Stimulated activated CD8-positive, alpha-beta memory T cell treated with anti-CD3 and anti-CD28 coated beads, Interleukin-4, amount 100 ng/mL, for 24 hours (primary cell): ENCODE results near the gene NDUFA8.
"Not testable (repeated sequence)": the region's sequence is repeated elsewhere in the genome, so short reads cannot be mapped to it uniquely, and the experiment has no call there.

Experiments used
- DNase-seq: peaks from one replicate; pipeline ENCODE4 v3.0.0-alpha.2; 2020; ENCODE audit warnings: low read depth

The NDUFA8 gene

DNA sequence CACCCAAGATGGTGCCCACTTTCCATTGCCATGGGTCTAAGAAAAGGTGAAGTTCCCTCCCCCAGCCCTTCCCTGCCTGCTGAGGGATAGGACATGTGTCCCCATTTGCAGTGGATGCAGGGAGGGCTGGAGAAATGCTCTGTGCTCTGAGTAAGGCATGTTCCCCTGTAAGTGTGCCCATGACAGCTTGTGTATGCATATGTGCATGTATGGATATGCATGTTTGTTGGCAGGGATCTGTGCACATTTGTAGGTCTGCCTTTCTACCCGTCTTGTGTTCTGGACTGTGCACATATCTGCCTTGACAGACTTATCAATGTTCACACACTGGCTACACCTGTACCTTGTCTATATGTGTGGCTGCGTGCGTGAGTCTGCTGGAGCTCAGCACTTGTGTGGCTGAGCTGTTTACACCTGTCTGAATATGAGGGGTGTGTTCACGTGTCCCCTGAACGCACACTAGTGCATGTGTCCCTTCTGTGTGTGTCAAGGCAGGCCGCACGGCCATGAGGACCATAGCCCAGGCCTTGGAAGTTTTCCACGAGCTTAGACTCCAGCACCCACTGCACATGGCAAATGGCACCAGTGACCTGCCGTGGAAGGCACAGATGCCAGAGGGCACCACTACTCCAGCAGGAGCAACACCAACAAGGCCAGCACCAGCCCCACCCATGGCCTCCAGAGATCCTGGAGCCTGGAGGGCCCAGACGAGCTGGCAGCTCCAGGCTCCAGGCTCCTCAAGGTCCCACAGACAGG, 39.1 kb downstream of the NDUFA8 start:
- no peak for DNase-seq

DNA sequence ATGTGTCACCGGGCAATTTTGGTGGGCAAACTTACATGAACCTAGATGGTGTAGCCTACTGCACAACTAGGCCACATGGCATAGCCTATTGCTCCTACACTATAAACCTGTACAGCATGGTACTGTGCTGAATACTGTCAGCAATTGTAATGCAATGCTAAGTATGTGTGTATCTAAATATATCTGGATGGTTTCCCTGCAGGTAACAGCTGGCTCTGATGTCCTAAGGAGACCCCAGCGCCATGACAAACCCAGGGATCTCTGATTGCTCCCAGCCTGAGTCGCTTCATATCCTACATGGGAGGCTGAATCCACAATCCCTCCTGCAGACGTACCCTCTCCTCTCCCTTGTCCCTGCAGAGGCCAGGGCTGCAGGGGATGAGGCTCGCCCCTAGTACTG, 39.9 kb downstream of the NDUFA8 start:
- DNase-seq: no peak

DNA sequence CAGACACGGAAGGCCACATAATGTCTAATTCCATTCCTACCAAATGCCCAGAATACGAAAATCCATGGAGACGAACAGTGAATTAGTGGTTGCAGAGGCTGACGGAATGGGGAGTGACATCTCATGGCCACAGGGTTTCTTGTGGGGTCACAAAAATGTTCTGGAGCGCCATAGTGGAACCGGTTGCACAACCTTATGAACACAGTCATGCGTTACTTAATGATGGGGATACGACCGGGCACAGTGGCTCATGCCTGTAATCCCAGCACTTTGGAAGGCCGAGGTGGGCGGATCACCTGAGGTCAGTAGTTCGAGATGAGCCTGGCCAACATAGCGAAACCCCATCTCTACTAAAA, 40.4 kb downstream of the NDUFA8 start:
- DNase-seq: no peak

DNA sequence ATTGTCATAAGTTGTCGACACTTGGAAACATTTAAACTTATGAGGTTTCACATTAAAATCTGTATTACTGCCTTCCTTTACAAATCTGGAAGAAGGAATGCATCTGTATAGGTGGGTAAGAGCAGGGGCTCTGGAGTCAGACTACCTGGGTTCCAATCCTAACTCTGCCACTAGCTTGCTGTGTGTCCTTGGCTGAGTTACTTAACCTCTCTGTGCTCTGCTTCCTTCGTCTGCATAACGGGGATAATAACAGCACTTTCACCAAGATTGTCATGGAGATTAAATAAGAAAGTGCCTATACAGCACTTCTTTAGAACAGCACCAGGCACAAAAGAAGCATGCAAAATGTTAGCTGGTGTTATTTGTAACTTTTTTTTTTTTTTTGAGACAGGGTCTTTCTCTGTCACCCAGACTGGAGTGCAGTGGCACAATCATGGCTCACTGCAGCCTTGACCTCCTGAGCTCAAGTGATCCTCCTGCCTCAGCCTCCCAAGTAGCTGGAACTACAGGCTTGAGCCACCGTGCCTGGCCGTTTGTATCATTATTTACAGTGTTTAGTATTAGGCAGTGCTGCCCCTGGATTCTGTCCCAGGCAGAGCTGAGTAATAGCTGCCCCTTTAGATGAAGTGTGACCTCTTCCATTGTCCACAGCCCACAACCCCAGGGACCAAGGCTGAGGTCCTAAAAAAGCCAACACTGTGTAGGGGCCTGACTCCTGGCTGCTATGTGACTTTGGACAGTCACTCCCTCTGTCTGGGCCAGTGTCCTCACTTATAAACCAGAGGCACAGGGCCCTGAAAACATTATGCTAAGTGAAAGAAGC, 41.0 kb downstream of the NDUFA8 start:
- no peak for DNase-seq

DNA sequence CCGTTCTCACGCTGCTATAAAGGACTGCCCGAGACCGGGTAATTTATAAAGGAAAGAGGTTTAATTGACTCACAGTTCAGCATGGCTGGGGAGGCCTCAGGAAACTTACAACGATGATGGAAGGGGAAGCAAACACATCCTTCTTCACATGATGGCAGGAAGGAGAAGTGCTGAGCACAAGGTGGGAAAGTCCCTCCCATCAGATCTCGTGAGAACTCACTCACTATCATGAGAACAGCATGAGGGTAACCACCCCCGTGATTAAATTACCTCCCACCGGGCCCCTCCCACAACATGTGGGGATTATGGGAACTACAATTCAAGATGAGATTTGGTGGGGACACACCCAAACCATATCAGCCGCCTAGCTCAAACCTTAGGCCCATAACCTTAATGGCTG, 42.3 kb downstream of the NDUFA8 start:
- not testable (repeated sequence) for DNase-seq

DNA sequence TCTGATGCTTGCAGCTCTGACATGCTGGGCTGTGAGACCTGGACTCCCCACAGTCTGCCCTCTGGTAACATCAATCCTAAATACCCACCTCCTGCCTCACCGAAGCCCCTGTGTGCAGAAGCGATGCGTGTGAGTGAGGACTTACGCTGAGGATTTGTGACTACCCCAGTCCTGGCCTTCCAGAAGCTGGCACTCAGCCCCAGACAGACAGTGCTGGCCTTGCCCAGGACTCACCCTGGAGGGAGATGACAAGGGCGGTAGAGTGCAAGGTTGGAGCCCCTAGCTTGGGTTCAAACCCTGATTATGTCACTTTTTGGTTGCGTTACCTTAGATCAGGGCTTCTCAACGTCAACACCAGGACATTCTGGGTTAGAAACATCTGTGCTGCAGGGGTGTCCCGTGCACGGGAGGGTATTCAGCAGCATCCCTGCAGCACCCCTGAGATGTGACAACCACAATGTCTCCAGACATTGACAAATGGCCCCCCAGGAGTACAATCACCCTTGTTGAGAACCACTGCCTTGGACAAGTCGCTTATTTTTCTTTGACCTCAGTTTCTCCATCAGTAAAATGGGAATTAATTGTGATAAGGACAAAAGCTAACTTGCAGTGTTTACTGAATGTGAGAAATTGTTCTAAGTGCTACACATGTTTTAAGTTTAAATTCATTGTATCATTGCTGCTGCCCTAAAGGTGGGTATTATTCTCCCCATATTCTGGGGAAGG, 43.0 kb downstream of the NDUFA8 start:
- no peak for DNase-seq

DNA sequence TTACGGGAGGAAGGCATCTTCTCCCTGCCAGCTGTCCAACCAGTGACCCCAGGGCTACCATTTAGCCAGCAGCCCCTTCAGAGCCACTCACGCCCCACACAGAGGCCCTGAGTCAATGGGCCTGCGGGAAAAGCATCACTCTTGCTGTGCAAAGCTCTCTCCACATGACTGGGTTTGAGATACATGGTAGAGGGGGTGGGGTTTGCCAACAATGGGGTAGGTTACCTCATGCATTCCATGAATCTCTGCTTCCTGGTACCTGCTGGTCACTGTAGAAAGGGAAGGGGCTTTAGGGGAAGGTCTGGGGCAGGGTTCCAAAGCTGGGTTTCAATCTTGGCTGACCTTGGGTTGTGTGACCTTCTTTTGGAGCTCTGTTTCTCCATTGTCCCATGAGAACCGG, 43.5 kb downstream of the NDUFA8 start:
- no peak for DNase-seq

DNA sequence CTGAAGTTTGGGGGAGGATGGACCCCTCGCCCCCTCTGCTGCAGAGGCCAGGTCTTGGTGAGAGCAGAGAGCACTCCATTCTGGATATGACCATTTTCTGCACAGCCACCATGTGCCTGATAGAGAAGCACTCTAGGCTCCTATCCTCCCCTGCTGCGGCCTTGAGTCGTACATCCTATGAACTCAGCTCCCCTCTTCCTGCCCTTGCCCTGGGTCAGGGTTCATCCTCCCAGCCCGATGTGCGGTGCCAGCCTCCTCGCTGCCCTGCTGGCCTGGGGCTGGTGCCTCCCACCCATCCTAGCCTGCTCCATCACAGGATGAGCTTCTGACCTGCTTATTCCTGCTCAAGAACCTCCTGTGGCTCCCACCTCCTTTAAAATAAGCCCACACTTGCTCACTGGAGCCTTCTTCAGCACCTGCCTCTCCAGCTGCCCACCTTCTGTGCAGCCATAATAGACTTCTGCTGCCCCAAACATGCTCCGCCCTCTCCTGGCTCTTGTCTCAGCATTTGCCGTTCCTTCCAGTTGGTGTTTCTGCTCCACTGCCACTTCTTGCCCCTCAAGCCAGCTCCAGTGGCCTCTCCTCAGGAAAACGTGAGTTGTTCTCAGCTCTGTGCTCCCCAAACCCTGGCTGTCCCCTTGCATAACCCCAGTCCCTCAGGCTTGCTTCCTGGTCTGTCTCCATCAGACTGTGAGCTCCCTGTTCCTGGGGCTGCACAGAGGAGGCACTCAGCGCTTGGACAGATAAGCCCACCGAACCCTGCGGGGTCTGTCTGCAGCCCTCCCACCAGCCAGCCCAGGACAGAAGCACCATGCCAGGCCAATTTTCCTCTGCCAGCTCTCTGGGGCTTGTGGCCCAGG, 44.2 kb downstream of the NDUFA8 start:
- no peak for DNase-seq

DNA sequence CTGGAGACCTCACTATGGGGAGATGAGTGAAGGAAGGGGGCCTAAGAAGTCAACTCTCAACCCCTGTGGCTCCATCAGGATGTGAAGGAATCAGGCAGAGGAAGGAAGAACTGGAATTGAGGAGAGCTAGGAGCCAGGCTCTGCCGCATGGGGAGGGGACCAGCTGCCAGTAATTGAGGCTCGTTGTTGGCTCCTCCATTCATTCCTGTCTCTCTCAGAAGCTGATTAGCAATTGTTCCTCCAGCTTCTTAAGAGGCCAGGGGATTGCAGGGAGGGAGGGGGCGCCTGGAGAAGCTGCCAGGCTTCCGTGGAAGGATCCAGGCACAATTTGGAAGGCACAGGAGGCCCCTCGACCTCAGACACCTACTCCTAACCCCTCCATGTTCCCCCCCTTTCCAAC, 46.0 kb downstream of the NDUFA8 start:
- no peak for DNase-seq

DNA sequence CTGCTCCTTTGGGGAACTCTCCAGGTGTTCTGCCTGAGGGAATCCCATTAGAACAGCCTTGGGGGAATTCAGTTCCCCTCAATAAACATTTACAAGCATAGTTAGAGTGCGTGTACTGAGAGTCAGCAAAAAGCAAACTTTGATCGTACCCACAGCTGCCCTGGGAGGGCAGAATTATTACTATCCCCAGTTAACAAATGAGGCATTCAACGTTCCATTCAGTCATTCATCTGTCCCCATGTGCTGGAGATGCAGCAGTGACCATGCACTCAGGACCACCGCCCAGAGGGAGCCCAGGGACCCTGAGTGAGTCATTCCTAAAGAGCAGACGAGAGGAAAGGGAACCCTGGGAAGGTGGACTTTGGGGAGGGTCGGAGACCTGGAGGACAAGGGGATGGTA, 47.3 kb downstream of the NDUFA8 start:
- DNase-seq: no peak

DNA sequence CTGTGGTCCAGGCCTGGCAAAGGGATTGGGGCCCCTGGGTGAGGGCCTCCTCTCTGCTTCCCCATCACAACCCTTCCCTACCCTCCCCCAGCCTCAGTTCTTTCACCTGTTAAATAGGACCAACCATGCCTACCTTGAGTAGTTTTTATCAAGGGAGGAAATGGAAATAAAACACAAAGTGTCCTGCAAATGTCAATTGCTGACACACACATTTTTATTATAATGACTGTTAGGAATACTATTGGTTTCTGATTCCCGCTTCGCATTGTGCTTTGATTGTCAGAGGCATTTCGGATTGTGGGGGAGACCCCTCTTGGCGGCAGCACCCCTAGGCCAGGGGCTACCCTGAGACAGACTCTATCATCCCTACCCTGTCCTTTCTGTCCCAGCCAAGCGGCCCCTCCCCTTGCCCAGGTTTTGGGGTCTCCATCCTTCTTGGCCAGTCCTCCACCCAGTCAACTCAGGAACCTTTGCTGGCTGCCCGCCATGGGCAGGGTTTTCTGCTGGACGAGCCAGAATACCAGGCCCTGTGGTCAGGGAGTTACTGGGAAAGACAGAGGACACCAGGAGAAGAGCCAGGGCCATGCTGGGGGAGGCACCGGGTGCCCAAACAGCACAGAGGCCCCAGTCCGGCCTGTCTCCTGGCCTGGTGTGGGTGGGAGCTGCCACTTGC, 48.0 kb downstream of the NDUFA8 start:
- no peak for DNase-seq

DNA sequence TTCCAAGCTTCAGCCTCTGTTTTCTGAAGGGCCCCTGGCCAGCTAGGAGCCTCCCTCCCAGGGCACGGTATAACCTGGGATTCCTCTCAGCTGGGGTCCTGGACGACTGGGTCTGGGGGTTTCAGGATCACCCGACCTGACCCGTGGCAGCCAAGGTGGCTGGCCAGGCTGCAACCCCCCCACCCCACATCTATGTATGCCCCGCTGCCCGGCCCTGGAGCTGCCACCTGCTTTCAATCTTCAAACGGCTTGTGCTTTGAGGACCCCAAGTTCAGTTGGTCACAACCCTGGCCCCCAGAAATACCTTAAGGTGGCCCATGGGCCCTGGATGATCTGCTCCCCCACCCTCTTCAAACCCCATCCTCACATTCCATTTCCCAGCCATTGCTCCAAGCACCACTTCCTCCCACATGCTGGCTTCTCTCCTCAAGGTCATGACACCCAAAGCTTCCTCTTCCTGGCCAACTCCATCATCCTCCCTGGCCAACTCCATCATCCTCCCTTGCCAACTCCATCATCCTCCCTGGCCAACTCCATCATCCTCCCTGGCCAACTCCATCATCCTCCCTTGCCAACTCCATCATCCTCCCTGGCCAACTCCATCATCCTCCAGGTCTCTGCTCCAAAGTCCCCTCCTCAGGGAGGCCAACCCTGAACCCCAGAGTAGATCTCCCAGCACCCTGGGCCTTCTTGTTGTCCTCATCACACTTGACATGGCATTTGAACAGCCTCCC, 49.3 kb downstream of the NDUFA8 start:
- no peak for DNase-seq

DNA sequence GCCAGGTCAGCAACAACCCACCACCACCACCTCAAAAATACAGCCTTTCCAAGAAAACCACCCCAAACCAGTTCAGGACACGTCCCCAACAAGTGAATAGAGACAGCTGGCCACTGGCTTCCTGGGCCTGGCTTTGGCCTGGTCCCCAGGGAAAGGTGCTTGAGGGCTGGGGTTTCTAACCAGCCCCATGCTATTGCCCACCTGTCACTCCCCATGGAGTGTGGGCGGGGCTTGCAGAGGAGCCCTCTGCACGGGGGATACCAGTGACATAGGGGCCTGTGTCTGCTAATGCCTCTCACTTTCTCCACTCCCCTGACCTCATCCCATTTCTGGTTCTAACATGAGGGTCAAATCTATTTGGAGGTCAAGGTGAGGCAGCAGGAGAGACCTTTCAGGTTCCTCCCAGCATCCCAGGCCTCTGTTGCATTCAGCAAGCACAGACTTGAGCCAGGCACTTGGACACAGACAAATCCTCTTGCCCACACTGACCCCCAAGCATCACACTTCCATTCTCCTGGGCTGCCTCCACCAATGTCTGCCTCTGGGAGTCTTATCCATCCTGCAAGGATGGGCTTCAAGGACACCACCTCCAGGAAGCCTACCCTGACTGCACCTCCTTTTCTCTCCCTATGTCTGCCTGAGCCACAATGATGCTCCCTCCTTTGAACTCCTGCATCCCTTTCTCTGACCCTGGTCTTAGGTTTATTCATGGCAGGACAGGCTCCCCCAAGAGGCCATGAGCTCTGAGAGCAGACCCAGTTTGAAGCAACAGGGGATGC, 50.4 kb downstream of the NDUFA8 start:
- DNase-seq: no peak

DNA sequence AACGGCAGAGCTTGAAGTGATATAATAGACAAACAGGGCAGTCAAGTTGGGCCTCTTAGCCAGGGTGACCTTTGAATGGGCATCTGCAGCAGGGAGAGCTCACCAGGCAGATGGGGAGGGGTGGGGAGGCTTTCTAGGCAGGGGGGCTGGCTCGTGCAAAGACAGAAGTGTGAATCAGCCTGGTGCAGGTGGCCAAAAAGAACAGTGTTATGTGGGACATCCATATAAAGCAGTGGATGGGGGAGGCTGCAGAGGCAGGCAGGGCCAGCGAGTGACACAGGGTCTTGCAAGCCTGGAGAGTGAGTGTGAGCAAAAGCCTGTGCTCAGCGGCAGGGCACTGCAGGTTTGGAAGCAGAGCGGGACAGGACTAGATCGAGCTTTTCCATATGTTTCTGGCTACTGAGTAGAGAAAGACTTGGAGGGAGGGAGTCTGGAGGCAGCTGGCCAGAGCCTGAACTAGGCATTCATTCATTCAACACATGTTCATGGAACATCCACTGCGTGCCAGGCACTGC, 52.2 kb downstream of the NDUFA8 start:
- DNase-seq: no peak

DNA sequence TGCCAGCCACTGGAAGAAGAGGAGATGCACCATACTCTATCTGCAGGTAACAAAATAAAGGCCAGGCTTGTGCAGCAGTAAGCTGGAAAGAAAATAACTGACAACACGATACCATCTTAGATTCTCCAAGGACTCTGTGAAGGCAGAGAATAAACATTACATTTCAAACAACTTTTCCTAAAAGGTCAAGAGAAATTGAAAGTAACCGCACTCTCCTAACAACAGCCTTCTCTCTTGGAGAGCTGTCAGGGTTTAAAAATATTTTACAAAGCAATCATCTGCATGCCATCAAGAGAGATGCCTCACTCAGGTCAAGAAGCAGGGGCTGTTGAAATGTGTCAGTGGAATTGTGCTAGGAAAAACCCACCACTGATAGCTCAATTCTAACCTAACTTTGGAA, 53.0 kb downstream of the NDUFA8 start:
- no peak for DNase-seq

DNA sequence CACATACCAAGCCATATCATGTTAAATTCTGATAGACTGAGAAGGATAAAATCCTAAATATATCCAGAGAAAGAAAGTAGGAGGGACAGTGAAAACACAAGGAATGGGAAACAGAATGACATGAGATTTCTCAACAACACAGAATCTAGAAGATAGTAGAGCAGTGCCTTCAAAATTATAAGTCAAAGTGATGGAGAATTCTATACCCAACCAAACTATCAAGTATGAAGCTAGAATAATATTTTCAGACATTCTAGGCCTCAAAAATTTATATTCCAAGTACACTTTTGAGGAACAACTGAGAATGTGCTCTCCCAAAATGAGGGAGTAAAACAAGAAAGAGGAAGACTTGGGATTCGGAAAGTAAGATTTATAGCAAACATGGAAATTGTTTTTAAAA, 55.6 kb downstream of the NDUFA8 start:
- DNase-seq: no peak

DNA sequence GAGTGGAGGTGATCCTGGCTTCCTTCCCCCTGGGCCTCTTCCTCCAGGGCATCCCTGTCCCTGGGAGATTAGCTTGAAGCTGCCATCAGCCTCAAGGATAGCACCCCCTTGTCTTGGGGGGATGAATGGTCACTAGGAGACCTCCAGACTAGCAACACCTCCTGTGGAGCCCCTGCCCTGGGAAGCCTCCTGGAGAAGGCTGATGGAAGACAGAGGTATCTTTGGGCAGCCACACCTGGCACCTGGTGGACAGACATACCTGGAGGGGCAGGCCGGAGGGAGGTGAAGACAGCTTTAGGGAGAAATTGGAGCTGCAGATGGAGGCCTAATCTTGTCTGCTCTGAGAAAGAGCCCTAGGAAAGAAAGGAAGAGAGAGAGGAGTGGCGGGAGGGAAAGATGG, 57.4 kb downstream of the NDUFA8 start:
- no peak for DNase-seq

DNA sequence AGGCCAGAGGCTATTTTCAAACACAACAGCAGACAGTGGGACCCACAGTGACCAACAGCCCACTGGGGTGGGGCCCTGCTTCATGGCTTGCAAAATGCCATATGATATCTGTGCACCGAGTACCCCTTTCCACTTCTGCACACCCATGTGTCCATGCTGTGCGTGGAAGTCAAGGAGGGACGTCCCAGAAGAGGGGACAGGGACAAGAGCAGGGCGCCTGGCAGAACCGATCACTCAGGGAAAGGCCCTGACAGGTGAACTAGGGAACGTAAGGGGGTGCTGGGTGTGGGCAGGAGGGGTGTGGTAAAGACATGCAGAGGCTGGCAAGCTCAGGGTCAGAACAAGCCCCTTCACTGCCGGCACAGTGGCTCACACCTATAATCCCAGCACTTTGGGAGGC, 58.8 kb downstream of the NDUFA8 start:
- DNase-seq: no peak

DNA sequence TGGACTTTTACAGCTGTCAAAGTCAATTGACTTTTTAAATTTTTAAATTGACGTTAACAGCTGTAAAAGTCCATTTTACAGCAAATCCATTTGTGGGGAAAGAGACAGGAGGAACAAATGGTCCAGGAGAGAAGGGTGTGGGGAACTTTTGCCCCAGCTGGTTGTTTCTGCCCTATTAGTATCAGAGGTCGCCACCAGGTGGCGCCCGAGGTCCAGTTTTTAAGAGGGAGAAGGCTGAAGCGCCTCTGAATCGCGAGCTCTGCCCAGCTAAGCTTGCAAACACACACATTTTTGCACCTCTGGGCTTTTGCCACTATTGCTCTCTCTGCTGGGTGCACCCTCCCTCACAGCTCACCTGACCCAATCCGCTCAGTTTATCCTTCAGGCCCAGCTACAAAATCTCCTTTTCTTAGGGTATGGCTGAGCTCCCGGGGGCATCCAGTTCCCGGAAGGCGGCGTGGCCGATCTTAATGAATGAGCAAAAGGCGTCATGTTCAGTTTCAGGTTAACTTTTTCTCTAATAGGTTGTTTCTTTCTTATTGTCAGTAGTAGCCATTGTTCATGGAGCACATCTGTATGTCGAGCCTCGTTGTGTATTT, 60.2 kb downstream of the NDUFA8 start:
- peak; percentile 67 for DNase-seq
